GM18498 (cell line): ENCODE data around the gene MGAT4C.

Source experiments
- ATAC-seq: cut with Tn5 transposase; IDR thresholded peaks from one replicate; pipeline ENCODE4 v1.9.1; 2021; ENCODE audit warnings: mild to moderate bottlenecking, moderate library complexity; ENCODE audit not compliant: unreplicated experiment

Gene MGAT4C

GRCh38 chr12:85993746-85994145 is 262.4 kb downstream of the MGAT4C start:
- ATAC-seq = no peak

- no peak for ATAC-seq
These were observed 270.2 kb downstream of the MGAT4C start for GRCh38 chr12:85985996-85986395.

DNA sequence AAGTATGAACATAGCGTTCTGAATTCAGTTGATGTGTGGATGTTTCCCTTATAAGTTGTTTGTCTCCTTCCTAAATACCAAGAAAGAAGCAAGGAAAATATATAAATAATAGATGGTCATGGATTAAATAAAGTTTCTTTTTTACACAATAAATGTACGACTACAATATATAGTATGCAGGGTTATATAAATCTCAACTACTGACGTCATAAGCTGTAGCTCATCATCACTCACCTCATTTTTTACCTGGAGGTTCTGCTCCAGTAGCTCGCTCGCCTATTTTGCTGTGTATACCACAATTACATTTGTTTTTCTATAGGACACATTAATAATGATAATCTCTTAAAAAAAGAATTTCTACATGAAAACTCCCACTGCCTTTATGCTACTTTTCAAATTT is 272.6 kb downstream of the MGAT4C start:
- ATAC-seq = no peak

GRCh38 chr12:85979641-85980040 is 276.6 kb downstream of the MGAT4C start:
- no peak for ATAC-seq

DNA sequence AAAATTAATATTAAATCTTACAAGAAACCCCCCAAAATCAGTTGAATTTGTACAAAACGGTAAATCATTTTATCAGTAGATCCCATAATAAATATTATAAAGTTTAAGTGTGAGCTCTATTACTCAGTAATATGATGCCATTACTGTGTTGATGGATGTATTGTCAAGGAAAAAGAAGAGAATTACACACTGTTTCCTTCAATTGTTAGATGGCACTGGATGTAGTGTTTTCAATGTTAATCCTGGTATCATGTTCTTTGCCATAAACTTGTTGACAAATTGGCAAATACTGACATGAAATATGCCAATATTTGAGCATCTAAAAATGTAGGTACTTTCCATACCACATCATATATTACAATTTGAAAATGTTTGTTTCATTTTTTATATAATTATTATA is 280.5 kb downstream of the MGAT4C start:
- ATAC-seq = no peak

DNA sequence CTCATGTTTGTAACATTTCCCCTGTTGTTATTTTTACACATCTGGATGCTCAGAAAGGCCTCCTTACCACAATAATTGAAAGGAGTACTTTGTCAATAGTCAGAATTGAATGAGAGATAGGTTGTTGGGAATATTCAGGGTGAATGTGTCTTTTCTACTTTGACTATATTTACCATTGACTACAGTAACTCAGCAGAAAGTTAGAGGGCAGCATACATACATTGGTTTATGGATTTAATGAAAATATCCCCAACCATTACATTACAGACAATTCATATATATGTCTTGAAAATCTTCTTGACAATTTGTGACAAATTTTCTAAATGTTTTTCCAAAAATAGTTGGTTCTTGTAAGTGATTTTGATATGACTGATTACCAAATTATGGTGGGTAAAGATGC is 284.4 kb downstream of the MGAT4C start:
- ATAC-seq = no peak

DNA sequence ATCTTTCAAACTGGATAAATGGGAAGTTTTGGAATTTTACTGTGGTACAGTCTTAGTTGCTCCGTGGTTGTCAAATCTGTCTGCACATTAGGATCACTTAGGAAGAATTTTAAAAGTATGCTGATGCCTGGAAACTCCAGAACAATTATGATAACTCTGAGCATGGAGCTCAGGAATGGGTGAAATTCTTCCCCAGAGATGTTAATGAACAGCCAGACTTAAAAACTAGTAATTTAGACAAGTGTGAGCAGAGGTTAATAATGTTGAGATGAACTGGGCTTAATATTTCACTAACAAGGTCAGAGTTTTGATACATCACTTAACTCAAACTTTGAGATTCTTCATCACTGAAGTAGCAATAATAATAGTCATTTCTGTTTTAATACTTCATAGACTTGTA is 287.6 kb downstream of the MGAT4C start:
- no peak for ATAC-seq

DNA sequence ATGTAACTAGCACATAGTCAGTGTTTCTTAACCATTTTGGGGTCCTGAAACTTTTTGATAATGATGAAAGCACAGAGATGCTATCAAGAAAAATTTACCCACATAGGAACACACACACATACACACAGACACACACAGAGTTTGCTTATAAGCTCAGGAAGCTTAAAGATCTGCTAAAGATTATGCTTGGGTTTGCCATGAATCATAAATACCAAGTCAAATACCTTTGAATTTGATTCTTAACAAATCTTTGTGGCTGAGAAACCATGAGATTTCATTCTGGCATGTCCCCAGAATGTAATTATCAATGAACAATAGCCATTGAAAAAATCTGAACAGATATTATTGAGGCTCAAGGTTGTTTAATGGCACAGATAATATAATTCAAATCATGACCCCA is 292.9 kb downstream of the MGAT4C start:
- no peak for ATAC-seq

GRCh38 chr12:85956081-85956480 is 300.1 kb downstream of the MGAT4C start:
- no peak for ATAC-seq

GRCh38 chr12:85955127-85955526 is 301.1 kb downstream of the MGAT4C start:
- no peak for ATAC-seq

GRCh38 chr12:85951823-85952222 is 304.4 kb downstream of the MGAT4C start:
- ATAC-seq = no peak

GRCh38 chr12:85949253-85949652 is 306.9 kb downstream of the MGAT4C start:
- no peak for ATAC-seq

GRCh38 chr12:85948340-85948739 is 307.9 kb downstream of the MGAT4C start:
- no peak for ATAC-seq

DNA sequence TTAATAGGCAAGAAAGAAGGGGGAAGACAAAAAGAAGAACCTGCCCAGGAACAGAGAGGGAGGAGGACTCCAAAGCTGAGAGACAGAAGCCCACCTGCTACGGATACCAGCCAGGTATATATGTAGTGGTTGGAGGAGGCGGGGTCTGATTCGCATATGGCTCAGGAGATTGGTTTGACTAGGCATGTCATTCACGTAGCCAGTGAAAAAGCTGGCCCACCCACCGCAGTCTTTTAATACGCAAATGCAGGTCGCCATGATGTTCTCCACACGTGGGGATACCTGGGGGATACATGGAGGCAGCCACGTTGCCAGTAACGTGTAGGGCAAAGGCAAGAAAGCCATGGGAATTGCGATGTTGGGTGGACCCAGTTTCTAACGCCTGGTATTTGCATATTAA is 308.9 kb downstream of the MGAT4C start:
- no peak for ATAC-seq

DNA sequence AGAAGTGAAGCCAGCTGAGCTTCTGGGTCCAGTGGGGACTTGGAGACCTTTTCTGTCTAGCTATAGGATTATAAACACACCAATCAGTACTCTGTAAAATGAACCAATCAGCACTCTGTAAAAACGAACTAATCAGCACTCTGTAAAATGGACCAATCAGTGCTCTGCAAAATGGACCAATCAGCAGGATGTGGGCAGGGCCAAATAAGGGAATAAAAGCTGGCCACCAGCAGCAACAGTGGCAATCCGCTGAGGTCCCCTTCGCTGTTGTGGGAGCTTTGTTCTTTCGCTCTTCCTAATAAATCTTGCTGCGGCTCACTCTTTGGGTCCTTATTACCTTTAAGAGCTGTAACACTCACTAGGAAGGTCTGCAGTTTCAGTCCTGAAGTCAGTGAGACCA is 309.8 kb downstream of the MGAT4C start:
- ATAC-seq = no peak

GRCh38 chr12:85927166-85927565 is 329.0 kb downstream of the MGAT4C start:
- no peak for ATAC-seq

GRCh38 chr12:85923767-85924331 is 332.3 kb downstream of the MGAT4C start:
- ATAC-seq = no peak

DNA sequence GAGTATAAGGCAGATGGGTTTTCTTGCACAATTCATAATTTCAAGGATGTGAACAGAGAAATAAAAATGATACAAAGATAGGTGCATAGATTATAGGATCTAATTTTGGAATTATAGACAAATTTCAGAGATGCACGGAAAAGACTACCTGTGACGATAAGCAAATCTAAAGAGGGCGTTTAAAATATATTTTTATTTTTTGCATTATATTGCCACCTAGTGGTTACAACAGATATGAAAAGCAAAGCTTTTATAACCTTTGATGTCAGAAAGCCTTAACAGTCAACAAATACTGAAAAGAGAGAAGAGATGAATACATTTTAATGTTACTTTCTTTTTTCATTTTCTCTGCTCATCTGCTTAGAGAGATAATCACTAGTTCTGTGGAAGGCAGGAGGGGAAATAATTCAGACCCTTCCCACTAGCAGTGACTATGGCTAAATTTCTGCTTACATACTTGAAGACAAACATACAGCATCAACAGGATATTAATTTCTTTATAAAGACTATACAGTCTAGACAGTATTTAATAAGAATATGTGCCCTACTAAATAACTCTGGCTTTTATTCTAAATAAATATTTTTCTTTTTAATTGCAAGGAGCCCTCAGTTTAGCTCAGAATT is 335.8 kb downstream of the MGAT4C start:
- ATAC-seq = no peak
